ENCODE results near the gene ZNF316. TPM values are rescaled to one million over a fixed set of nuclear protein-coding genes. Genes with fewer than 3 reads are reported as not detected.

Gene ZNF316
- total and polyA plus RNA-seq, 2 experiments from 2014 or later = 16.9 to 26.7 TPM

GRCh38 chr7:6654842-6655610, 17.9 kb downstream of the ZNF316 start:
- no peaks in the 10 kb centered on the region for H3K9me3 ChIP-seq (ENCODE audit: low read depth)

DNA sequence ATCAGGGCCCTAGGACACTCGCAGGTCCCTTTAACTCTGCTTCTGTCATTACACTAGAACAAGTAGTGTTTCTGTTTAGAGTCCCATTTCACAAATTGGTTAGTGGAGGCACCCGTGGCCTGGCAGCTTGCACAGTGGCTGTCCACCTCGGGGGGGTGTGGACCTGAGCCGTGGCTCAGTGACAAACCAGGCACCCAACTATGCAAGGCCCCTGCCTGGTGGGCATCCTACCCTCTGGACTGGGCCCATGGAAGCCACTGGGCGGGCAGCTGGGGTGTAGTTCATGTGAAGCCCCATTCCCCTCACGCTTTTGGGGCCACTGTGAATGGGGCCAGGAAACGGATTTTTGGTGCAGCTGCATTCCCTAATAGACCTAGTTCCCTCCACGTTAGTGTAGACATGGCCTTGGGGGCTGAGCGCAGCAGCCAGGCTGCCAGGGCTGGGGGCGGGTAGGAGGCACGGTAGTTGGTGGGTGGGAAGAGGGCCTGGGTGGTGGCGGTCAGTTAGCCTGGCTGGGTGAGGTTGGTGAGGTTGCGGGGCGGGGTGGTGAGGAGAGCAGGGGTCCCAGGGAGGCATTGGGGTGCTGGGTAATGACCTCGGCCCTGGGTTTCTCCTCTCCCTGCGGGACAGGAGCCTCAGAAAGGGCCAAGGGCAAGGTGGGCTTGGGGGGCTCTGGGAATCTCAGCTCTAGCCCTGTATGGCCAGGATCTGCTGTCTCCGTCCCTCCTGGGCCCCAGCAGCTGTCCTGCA, 18.7 kb downstream of the ZNF316 start:
- WGBS (ENCODE audit: low lambda C conversion rate, missing lambda C conversion rate) = 94% methylated on average over 13 of the region's 17 CpGs
- Histone ChIP-seq H4K20me1 (ENCODE audit: insufficient read depth, poor library complexity, severe bottlenecking) (no peaks in the 10 kb centered on the region), H3K4me1 (ENCODE audit: insufficient read depth) (no peaks in the 10 kb centered on the region), H2AFZ (no peak overlapping the region), H3K27me3 (no peaks in the 10 kb centered on the region), H3K9me3 (ENCODE audit: low read depth) (no peaks in the 10 kb centered on the region), H3K4me2 (no peak overlapping the region), H3K79me2 (no peaks in the 10 kb centered on the region), H3K27ac (no peak overlapping the region), H3K9me2 (replicated peaks; ENCODE audit: insufficient read depth) (no peaks in the 10 kb centered on the region), H3K36me3 (replicated peaks; ENCODE audit: insufficient read depth, low read depth) (no peaks in the 10 kb centered on the region), H3K4me3 (no peak overlapping the region)
- no peak for DNase-seq (ENCODE audit: low spot score)
- TF ChIP-seq EZH2phosphoT487 (IDR thresholded peaks at IDR 0.05; ENCODE audit: low read depth, severe bottlenecking, unreplicated experiment) = no peak

More at GRCh38 chr7:6654842-6655610, 17.9 kb downstream of the ZNF316 start:
- no peaks in the 10 kb centered on the region for H3K36me3 ChIP-seq (replicated peaks; ENCODE audit: insufficient read depth, low read depth)
- no peak overlapping the region for H3K27ac ChIP-seq
- no peak overlapping the region for H3K4me3 ChIP-seq
- no peaks in the 10 kb centered on the region for H3K27me3 ChIP-seq
- no peak overlapping the region for H3K4me2 ChIP-seq
- no peak overlapping the region for H2AFZ ChIP-seq
- no peaks in the 10 kb centered on the region for H3K4me1 ChIP-seq (ENCODE audit: insufficient read depth)
- no peaks in the 10 kb centered on the region for H3K9me2 ChIP-seq (replicated peaks; ENCODE audit: insufficient read depth)
- no peak for DNase-seq (ENCODE audit: low spot score)
- TF ChIP-seq EZH2 (IDR thresholded peaks at IDR 0.05; ENCODE audit: borderline replicate concordance) (no peak), EZH2phosphoT487 (IDR thresholded peaks at IDR 0.05; ENCODE audit: low read depth, severe bottlenecking, unreplicated experiment) (no peak), CTCF (IDR thresholded peaks at IDR 0.05; ENCODE audit: poor library complexity) (no peak)
- H4K20me1 ChIP-seq (ENCODE audit: insufficient read depth, poor library complexity, severe bottlenecking) = no peaks in the 10 kb centered on the region
- no peaks in the 10 kb centered on the region for H3K79me2 ChIP-seq
- WGBS (ENCODE audit: low lambda C conversion rate, missing lambda C conversion rate) = 98% methylated on average over 47 of the region's 48 CpGs

GRCh38 chr7:6656413-6656812, 19.3 kb downstream of the ZNF316 start:
- no peaks in the 10 kb centered on the region for H4K20me1 ChIP-seq (ENCODE audit: insufficient read depth, poor library complexity, severe bottlenecking)
- no peak overlapping the region for H2AFZ ChIP-seq
- H3K9me2 ChIP-seq (replicated peaks; ENCODE audit: insufficient read depth) = no peaks in the 10 kb centered on the region
- H3K4me1 ChIP-seq (ENCODE audit: insufficient read depth) = no peaks in the 10 kb centered on the region
- TF ChIP-seq EZH2 (IDR thresholded peaks at IDR 0.05; ENCODE audit: borderline replicate concordance) (no peak), CTCF (IDR thresholded peaks at IDR 0.05; ENCODE audit: poor library complexity) (no peak), EZH2phosphoT487 (IDR thresholded peaks at IDR 0.05; ENCODE audit: low read depth, severe bottlenecking, unreplicated experiment) (no peak)
- no peaks in the 10 kb centered on the region for H3K27me3 ChIP-seq
- DNase-seq (ENCODE audit: low spot score) = no peak
- no peak overlapping the region for H3K27ac ChIP-seq
- no peaks in the 10 kb centered on the region for H3K79me2 ChIP-seq
- no peaks in the 10 kb centered on the region for H3K36me3 ChIP-seq (replicated peaks; ENCODE audit: insufficient read depth, low read depth)
- H3K9me3 ChIP-seq (ENCODE audit: low read depth) = no peaks in the 10 kb centered on the region
- H3K4me3 ChIP-seq = no peak overlapping the region
- H3K4me2 ChIP-seq = no peak overlapping the region
- 95% methylated on average over 9 of the region's 9 CpGs for WGBS (ENCODE audit: low lambda C conversion rate, missing lambda C conversion rate)
